GM19372 (cell line): Measurements from ENCODE around the gene FBP1.

Source experiments
- ATAC-seq: cut with Tn5 transposase; IDR thresholded peaks from one replicate; pipeline ENCODE4 v1.9.1; 2021; ENCODE audit warnings: mild to moderate bottlenecking, low read depth, moderate library complexity; ENCODE audit not compliant: unreplicated experiment

The FBP1 gene

DNA sequence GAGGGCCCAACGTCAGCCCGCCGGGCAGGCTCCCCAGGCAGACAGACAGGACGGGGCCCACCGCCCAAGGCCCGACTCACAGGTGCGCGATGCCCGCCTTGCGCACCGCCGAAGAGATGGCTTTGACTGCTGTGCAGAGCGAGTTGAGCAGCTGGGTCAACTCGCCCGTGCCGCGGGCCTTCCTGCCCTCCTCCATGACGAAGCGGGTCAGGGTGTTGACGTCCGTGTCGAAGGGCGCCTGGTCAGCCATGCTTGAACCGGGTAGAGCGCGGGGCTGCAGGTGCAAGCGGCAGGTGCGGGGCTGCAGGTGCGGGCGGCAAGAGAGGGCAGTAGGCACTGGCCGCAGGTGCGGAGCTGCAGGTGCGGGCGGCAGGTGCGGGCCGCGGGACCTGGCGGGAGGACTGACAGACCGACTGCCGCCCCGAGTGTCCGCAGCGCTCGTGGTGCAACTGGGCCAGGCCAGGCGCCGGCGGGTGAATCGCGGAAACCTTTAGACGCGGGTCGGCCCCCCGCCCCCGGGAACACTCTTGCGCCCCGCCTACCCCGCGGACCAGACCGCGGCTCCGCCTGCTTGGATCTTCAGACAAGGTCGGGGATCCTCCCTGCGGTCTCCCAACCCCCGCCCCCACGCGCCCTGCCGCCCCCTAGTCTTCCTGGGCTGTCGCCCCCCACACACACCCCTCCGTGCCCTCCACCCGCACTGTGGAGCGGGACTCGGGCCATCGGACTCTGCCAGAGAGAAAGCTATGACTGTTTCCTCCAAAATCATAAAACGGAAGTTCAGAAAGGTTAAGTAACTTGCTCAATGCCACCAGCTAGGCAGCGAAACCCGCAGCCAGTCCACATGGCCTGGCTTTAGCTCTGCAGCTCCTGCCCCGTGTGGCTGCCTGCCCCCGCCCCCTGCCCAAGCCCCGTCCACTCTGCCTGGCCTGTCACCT is at the start of gene FBP1:
Gene FBP1 (minus strand): TSS at position 458 of the 938 bp plus-strand sequence. CDS start 208 bp downstream, at position 250.
- no peak for ATAC-seq

DNA sequence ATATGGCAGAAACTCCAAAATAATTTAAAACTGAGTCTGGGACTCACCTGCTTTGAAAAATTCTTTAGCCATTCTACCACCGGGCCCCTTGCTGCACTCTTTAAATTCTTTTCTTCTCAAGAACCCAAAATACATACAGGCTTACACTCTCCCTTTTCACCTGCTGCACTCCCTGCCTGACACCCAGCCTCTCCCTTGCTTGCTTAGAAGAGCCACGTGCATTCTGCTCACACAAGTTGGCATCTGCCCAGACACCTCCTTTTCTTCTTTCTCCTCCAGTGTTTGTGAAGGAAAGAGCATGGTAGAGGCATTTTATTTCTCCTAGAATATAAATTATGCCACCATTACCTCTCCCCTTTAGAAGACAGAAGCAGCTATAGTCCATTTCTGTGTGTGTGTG is 48.1 kb upstream of the FBP1 start:
- no peak for ATAC-seq

DNA sequence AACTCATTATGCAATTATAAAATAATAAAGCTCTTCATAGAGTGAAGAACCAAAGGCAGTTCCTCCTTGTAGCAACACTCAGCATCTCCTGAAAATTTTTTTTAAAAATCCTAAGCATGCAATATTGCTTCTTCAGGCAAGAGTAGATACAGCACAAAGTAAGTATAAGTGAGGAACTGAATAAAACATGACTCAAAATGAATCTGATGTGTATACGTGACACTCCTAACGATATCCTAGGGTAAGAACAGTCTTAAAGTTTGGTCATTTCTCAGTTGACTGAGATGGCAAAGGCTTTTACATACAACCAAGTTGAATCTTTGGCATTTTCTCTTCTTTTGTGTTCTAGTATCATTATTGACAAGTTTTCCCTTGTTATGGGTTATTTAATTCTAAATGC is 46.0 kb upstream of the FBP1 start:
- no peak for ATAC-seq

DNA sequence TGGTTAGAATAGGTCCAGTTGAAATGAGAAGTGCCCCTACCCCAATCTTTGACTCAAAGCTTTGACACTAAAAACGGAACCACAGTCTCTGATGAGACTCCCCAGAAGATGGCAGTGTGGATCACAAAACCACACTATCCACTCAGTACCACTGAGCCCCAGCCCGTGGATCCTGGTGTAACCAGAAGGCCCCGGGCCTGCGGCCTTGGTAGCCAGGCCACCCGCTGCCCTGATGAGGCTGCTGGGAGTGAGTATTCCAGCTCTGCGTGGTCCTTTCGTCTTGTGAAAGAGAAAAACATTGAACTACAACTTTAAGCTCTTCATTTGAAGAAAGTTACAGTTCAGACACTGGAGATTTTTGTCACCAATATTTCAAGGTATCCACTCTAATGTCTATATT is 42.2 kb upstream of the FBP1 start:
- no peak for ATAC-seq

DNA sequence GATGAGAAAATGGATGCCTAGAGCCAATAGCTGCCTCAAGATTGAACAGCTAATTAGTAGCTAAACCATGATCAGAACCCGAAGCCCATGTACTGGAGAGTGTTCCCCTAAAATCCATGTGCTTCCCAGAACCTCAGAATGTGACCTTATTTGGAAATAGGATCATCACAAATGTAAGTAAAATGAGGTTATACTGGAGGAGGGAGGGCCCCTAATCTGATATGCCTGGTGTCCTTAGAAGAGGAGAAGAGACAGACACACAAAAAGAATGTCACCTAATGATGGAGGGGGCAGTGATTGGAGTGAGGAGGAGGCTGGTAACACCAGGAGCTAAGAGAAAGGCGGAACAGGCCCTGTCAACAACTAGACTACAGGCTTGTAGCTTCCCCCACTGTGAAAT is 41.3 kb upstream of the FBP1 start:
- no peak for ATAC-seq

DNA sequence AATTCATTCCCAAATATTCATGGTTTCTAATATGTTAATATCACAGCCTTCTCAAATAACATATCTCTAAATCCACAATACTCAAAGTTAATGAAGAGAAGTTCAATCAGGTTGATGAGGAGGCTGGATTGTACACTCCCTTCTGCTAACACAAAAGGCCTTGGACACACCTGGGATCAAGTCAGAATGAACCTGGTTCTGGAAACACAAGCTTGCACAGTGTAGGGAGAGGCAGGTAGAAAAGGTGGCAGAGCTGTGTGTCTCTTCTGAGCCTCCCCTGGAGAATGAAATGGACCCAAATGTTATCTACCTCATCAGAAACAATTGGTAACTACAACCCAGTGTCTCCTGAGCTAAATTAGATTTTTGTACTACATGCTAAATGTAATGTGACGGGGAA is 40.7 kb upstream of the FBP1 start:
- no peak for ATAC-seq

DNA sequence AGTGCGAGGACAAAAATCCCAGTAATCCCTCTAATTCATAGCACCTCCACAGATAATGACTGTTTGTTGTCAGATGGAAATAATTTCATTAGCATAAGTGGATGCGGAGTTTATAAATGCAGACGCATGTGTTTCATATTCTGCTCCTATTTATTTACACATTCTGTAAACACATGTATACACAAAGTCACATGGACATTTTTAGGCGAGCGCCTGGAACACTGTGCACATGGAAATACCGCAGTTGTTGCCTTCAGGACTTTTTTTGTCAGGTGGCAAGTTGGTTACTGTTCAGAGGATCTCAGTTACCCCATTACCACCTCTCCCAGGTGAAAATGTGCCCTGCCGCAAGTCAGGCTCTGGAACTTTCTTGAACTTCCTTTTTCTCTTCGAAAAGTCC is 40.3 kb upstream of the FBP1 start:
- ATAC-seq, result no peak

DNA sequence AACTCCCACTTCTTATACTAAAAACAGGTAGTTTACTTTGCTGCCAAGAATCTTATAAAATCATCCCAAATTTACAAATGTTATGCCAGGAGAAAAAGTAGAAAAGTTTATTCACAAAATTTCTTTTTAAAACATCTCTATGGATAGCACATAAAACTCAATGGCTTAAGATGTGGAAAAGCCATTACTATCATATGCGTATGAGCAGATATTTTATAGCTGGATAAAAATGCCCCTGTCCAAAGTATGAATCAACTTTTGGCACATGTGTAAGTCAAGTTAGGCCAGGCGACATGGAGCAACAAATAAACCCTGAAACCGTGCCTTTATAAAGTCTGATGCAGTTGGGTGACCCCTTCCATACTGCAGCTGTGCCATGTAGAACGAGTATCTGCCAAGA is 38.6 kb upstream of the FBP1 start:
- no peak for ATAC-seq

DNA sequence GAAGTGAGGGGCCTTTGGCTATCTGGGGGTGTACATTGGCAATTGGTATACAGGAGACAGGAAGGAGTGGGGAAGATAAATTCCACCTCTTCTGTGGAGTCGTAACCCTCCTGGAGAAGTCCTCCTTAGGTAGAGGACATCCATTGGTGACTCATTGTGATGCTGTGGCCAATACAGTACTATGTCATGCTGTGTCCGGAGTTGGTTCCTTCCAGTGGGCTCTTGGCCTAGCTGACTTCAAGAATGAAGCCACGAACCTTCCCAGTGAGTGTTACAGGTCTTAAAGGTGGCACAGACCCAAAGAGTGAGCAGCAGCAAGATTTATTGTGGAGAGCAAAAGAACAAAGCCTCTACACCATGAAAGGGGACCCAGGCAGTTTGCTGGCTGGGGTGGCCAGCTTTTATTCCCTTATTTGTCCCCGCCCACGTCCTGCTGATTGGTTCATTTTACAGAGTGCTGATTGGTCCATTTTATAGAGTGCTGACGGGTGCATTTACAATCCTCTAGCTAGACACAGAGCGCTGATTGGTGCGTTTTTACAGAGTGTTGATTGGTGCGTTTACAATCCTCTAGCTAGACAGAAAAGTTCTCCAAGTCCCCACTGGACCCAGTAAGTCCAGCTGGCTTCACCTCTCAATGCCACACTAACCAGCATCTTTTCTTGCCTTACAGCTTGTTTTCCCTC is 37.3 kb upstream of the FBP1 start:
- no peak for ATAC-seq

DNA sequence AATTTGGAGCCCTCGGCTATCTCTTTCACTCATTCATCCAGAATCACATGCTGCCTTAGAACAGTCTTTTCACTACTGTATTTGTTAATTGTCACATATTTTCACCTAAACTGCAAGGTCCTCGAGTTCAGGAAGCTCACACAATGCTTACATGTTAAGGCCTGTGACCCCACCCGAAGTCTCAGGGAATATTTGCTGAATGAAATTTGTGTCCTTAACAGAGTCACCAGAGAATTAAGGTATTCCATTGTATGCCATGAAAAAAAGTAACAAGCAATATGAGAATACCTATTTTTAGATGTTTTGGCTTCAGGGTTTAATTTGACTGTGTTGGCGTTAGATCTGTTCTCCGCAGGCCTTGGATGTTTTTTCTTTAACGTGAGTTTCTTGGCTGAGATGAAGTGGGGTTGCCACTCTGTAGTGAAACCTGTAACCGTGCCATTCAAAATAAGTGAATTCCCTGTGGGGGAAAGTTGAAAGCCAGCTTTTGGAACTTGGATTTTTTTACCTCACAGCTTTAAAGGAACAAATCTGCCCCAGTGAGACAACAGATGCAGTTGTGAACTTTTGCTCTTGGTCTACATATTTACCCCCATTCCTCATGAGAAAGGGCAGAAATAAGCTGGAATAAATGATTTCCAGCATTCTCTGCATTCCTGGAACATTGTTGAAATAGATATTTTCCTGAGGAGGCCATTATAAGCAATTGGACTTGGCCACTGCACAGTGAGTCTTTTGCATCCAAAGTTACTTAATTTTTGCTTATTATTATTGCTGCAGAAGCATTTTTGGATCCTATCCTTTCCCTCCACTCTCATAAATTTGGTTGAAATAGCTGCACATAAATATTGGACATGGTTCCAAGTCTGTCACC is 35.9 kb upstream of the FBP1 start:
- no peak for ATAC-seq

DNA sequence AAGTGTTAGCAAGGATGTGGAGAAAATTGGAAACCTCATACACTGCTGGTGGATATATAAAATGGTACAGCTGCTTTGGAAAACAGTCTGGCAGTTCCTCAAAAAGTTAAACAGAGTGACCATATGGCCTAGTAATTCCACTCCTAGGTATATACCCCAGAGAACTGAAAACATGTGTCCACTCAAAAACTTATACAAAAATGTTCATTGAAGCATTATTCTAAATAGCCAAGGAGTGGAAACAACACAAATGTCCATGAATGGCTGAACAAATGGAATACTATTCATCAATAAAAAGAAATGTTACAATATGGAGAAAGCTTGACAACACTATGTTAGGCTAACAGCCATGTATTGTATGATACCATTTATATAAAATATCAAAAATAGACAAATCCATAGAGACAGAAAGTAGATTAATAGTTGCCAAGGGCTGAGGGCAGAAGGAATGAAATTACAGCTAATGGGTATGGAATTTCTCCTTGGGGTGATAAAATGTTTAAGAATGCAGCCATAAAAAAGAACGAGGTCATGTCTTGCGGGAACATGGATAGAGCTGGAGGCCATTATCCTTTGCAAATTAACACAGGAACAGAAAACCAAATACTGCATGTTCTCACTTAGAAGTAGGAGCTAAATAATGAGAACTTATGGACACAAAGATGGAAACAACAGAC is 33.6 kb upstream of the FBP1 start:
- ATAC-seq, result no peak

DNA sequence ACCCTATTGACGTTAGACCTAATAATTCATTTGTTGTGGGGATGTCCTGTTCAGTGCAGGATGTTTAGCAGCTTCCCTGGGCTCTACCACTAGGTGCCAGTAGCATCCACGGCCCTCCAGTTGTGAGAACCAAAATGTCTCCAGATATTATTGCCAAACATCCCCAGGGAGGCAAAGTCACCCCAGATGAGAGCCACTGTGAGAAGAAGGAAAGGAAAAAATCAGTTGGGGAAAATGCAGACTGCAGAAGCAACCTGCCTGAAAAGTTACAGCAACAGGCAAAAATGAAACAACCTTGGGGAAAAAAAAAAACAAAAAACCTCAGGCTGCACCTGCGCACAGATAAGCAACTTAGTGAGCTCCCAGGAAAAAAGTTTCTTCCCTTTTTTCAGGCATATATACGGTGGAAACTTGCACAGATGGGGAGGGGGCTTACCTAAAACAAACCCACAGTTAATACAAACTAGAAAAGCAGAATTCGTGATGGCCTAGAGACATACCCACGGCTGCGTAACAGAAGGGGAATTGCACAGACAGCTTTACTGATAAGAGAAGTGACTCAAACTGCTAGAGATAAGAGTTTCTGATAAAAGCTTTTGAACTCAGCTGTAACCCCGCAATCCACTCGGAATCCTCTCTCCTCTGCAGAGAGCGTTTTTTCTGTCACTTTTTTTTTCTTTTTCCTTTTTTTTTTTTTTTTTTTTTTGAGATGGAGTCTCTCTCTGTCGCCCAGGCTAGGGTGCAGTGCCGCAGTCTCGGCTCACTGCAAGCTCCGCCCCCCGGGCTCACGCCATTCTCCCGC is 29.8 kb upstream of the FBP1 start:
- peak; percentile 76 for ATAC-seq

DNA sequence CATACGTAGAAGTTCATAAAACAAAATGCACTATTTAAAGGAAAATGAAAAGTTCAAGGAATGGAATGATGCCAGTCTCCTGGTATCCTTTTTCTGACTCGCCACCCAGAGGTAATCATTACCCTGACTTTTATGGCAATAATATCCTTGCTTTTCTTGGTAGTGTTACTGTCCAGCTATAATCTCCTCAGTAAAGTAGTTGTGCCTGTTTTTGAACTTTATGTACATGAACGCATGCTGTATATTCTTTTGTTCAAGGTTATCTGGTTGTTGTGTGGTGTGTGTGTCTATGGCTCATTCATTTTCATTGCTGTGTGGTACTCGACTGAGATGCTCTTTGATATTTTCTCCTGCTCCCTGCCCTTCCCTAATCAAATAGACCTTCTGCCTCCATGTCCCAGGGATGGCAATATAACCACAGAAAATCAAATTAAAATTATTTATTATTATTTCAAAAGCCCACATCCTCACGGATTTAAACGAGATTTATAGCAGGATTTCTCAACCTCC is 29.2 kb upstream of the FBP1 start:
- ATAC-seq, result no peak

DNA sequence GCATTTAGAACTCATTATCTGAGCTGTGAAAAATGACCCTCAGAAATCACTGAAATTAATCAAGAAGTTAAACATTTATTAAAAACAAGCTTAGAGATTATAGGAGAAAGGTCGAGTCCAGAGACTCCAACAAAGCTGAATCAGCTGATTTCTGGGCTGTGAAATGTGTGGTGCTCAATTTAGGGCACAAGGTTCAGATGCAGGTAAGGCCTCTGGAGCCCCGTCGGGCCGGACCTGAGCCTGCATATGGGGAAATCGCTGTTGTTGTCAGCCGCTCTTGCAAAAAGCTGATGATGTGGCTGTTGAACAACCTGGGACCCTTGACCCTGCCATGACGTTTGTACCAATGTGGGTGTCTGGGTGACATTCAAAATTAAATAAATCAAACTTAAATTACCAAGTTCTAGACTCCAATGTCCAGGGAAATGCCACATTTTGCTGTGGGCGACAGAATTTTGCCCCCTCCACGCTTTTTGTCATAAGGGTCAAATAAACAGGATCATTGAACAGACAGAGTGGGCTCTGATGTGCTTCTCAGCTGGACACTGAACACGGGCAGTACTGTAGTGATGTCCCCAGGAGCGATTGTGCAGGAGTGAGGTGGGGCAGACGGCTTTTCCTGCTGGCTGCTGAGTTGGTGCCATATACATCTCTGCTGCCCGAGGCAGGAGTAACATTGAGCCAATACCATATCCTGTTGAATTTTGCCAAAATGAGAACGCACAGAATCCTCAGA is 27.2 kb upstream of the FBP1 start:
- no peak for ATAC-seq

DNA sequence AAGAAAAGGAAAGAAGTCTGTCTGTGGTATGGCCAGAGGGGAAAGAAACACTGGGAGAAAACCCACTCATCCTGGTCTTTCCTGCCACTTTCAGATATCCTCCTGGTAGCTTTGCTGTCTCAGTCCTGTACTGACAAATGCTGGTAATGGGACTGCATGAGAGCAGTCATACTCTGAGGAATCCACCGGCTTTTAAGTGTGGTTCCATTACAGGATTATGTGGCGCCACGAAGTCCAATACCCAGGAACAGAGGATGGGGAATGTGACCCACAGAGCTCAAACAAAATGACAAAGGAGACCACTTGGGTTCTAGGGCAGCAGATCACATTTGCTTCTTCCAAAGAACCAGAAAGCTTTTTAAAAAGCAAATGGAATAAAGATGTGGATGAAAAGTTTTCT is 26.3 kb upstream of the FBP1 start:
- ATAC-seq, result no peak

DNA sequence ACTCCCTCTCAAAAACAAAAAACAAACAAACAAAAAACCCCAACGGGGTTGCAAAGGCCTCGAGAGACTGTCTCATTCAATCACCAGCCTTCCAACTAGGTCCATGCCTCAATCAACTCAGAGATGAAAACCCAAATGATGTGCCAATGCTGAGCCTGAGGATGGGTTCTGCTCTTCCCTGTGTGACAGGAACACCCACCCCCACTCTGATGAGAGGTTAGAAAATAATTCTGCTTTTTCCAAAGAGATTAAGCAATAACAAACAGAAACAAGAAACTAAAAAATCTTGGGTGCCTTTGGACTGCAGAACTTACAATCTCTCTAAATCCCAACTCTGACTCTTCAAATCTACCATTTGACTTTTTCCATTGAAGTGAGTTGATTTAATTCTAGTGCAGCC is 25.5 kb upstream of the FBP1 start:
- no peak for ATAC-seq

DNA sequence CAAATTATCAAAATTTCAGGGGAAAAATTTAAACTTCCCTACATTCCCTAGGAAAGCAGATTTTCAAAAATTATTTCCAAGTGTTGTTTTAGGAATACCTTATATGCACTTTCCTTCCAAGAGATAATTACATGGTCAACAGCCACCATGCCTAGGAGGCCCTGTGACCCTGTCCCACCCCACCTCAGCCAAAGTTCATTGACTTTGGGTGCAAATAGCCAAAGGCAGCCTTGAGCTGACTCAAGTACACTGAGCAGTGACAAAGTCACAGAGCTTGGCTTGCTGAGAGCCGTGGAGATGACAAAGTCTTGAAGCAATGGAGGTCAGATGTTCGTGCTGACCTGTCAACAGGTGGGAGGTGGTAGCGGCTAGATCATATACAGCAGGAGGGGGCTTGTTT is 24.3 kb upstream of the FBP1 start:
- ATAC-seq, result no peak

DNA sequence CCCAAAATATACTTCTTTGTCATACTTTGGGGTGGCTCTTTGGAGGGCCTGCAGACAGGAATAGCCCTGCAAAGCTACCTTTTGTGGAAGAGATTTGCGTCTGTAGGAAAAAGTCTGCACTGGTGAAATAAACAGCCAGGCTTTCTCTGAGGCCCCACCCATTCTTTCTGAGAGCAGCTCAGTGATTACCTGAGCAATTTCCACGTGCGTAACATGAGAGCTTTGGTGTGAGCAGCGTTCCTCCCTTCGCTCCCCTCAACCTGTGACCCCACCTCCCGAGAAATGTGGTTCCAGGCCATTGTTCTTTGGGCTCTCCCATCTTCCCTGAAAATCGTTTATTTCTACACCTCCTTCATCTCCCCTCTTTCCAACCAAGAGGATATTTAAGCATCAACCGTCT is 23.8 kb upstream of the FBP1 start:
- ATAC-seq, result no peak
